ENCODE measurements around the gene DESI2.

The DESI2 gene

GRCh38 chr1:244652623-244653438 is at the start of gene DESI2:
Gene DESI2 (plus strand): TSS chr1:244653126. CDS start chr1:244653314, 188 bp downstream.
- no peaks in the 10 kb centered on the region for H3K9me3 ChIP-seq (ENCODE audit: control insufficient read depth, insufficient read depth, low read length)
- no peaks in the 10 kb centered on the region for H3K27me3 ChIP-seq (ENCODE audit: control insufficient read depth, insufficient read depth, low read length)
- H3K4me1 ChIP-seq (ENCODE audit: control insufficient read depth, insufficient read depth, low read length), result peaks cover 38% of the 10 kb centered on the region
- peak within 1 kb of the TSS; percentile 88 for H3K4me3 ChIP-seq (ENCODE audit: low read depth, low read length)
- peaks cover 15% of the 10 kb centered on the region for H3K36me3 ChIP-seq (ENCODE audit: control insufficient read depth, insufficient read depth, low read length)
- H3K9ac ChIP-seq (ENCODE audit: low read depth, low read length), result peak within 1 kb of the TSS; percentile 82
- H3K27ac ChIP-seq (ENCODE audit: low read depth, low read length), result peak within 1 kb of the TSS; percentile 90

- no peaks in the 10 kb centered on the region for H3K36me3 ChIP-seq (ENCODE audit: control insufficient read depth, insufficient read depth, low read length)
- no peak overlapping the region for H3K9ac ChIP-seq (ENCODE audit: low read depth, low read length)
- H3K27ac ChIP-seq (ENCODE audit: low read depth, low read length), result no peak overlapping the region
- H3K9me3 ChIP-seq (ENCODE audit: control insufficient read depth, insufficient read depth, low read length), result no peaks in the 10 kb centered on the region
- no peaks in the 10 kb centered on the region; the same call in 1 of the 2 replicates for H3K4me1 ChIP-seq (ENCODE audit: control insufficient read depth, insufficient read depth, low read length)
- no peaks in the 10 kb centered on the region for H3K27me3 ChIP-seq (ENCODE audit: control insufficient read depth, insufficient read depth, low read length)
- H3K4me3 ChIP-seq (ENCODE audit: low read depth, low read length), result no peak overlapping the region
These were observed 49.4 kb upstream of the DESI2 start for GRCh38 chr1:244603498-244603897.

- Histone ChIP-seq H3K27me3 (ENCODE audit: control insufficient read depth, insufficient read depth, low read length) (no peaks in the 10 kb centered on the region), H3K27ac (ENCODE audit: low read depth, low read length) (no peak overlapping the region), H3K4me3 (ENCODE audit: low read depth, low read length) (no peak overlapping the region), H3K4me1 (ENCODE audit: control insufficient read depth, insufficient read depth, low read length) (no peaks in the 10 kb centered on the region; the same call in 1 of the 2 replicates), H3K9me3 (ENCODE audit: control insufficient read depth, insufficient read depth, low read length) (no peaks in the 10 kb centered on the region), H3K36me3 (ENCODE audit: control insufficient read depth, insufficient read depth, low read length) (no peaks in the 10 kb centered on the region), H3K9ac (ENCODE audit: low read depth, low read length) (no peak overlapping the region)
These were observed 47.0 kb upstream of the DESI2 start for GRCh38 chr1:244605835-244606370.

DNA sequence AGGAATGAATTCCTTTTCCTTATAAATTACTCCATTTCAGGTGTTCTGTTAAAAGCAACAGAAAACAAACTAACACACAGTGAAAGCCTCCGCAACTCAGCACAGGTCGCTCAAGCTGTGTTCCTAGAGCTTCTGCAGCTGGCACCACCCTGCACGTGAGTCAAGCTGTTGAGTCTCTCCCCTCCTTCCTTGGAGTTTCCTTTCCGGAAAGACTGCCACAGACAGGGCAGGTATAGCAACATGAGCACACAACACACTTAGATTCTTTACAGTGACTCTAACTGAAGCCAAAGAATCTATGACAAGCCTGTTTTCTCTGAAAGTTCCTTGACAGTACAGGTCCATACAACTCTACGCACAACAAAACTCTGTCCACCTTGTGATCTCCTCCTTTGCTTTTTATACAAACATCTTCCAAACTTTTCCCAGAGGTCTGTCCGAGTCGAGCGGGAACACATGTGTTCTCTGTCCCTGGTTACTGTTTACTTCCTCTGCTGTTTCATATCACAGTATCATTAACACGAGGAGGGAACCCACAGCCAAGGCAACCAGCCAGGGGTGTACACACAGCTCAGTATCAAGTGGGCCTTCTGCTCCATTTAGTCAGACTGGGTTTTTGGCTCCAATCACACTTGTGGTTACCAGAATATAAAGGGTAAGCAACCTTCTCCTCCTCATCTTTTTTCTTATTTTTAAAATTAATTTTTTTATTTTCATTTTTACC is 38.7 kb upstream of the DESI2 start:
- H3K27me3 ChIP-seq (ENCODE audit: control insufficient read depth, insufficient read depth, low read length), result no peaks in the 10 kb centered on the region
- H3K27ac ChIP-seq (ENCODE audit: low read depth, low read length), result no peak overlapping the region
- no peaks in the 10 kb centered on the region for H3K9me3 ChIP-seq (ENCODE audit: control insufficient read depth, insufficient read depth, low read length)
- no peaks in the 10 kb centered on the region for H3K36me3 ChIP-seq (ENCODE audit: control insufficient read depth, insufficient read depth, low read length)
- H3K4me1 ChIP-seq (ENCODE audit: control insufficient read depth, insufficient read depth, low read length), result peaks cover 16% of the 10 kb centered on the region
- no peak overlapping the region for H3K9ac ChIP-seq (ENCODE audit: low read depth, low read length)
- no peak overlapping the region for H3K4me3 ChIP-seq (ENCODE audit: low read depth, low read length)

DNA sequence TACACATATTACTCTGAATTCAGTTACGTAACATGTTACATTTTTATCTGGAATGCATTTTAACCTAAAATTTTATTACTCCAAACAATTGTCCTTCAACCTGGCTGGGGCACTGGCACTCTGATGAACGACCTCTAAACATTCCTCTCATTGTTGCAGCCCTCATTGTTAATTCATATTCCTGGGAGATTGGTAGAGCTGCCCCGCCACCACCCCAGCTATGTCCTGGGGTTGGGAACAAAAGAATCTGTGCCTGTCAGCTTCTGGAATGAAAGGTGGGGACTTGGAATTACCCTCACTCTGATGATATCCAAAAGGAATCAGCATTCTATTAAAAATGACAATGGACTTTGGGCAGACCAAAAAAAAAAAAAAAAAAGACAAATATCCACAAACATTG is 38.0 kb upstream of the DESI2 start:
- Histone ChIP-seq H3K27ac (ENCODE audit: low read depth, low read length) (no peak overlapping the region), H3K4me3 (ENCODE audit: low read depth, low read length) (no peak overlapping the region), H3K27me3 (ENCODE audit: control insufficient read depth, insufficient read depth, low read length) (no peaks in the 10 kb centered on the region), H3K9me3 (ENCODE audit: control insufficient read depth, insufficient read depth, low read length) (no peaks in the 10 kb centered on the region), H3K36me3 (ENCODE audit: control insufficient read depth, insufficient read depth, low read length) (no peaks in the 10 kb centered on the region), H3K4me1 (ENCODE audit: control insufficient read depth, insufficient read depth, low read length) (peaks cover 16% of the 10 kb centered on the region), H3K9ac (ENCODE audit: low read depth, low read length) (no peak overlapping the region)

DNA sequence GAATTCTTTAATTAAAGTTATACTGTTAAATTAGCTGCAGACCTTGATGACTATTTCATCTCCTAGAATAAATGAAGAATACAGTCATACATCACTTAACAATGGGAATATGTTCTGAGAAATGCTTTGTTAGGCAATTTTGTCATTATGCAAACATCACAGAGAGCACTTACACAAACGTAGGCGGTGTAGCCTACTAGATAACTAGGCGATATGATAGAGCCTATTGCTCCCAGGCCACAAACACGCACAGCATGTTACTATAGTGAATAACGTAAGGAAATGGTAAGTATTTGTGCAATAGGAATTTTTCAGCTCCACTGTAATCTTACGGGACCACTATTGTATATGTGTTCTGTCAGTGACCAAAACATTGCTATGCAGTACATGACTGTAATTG is 37.6 kb upstream of the DESI2 start:
- H3K36me3 ChIP-seq (ENCODE audit: control insufficient read depth, insufficient read depth, low read length), result no peaks in the 10 kb centered on the region

DNA sequence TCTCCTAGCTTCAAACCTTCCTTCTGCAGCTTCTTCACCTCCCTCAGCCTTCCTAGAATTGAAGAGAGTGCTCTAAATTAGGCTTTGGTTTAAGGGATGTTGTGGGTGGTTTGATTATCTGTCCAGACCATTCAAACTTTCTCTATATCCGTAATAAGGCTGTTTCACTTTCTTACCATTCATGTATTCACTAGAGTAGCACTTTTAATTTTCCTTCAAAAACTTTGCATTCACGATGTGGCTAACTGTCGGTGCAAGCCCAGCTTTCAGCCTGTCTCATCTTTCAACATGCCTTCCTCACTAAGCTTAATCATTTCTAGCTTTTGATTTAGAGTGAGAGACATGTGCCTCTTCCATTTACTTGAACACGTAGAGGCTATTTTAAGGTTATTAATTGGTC is 26.2 kb upstream of the DESI2 start:
- no peaks in the 10 kb centered on the region for H3K27me3 ChIP-seq (ENCODE audit: control insufficient read depth, insufficient read depth, low read length)
- H3K4me3 ChIP-seq (ENCODE audit: low read depth, low read length), result no peak overlapping the region
- no peak overlapping the region for H3K27ac ChIP-seq (ENCODE audit: low read depth, low read length)
- H3K4me1 ChIP-seq (ENCODE audit: control insufficient read depth, insufficient read depth, low read length), result no peaks in the 10 kb centered on the region
- H3K9ac ChIP-seq (ENCODE audit: low read depth, low read length), result no peak overlapping the region
- H3K9me3 ChIP-seq (ENCODE audit: control insufficient read depth, insufficient read depth, low read length), result no peaks in the 10 kb centered on the region
- no peaks in the 10 kb centered on the region for H3K36me3 ChIP-seq (ENCODE audit: control insufficient read depth, insufficient read depth, low read length)

More for the DNA sequence above, 37.6 kb upstream of the DESI2 start:
- H3K27me3 ChIP-seq (ENCODE audit: control insufficient read depth, insufficient read depth, low read length), result no peaks in the 10 kb centered on the region
- H3K27ac ChIP-seq (ENCODE audit: low read depth, low read length), result no peak overlapping the region
- no peak overlapping the region for H3K4me3 ChIP-seq (ENCODE audit: low read depth, low read length)
- H3K4me1 ChIP-seq (ENCODE audit: control insufficient read depth, insufficient read depth, low read length), result peaks cover 16% of the 10 kb centered on the region
- no peaks in the 10 kb centered on the region for H3K9me3 ChIP-seq (ENCODE audit: control insufficient read depth, insufficient read depth, low read length)
- no peak overlapping the region for H3K9ac ChIP-seq (ENCODE audit: low read depth, low read length)

DNA sequence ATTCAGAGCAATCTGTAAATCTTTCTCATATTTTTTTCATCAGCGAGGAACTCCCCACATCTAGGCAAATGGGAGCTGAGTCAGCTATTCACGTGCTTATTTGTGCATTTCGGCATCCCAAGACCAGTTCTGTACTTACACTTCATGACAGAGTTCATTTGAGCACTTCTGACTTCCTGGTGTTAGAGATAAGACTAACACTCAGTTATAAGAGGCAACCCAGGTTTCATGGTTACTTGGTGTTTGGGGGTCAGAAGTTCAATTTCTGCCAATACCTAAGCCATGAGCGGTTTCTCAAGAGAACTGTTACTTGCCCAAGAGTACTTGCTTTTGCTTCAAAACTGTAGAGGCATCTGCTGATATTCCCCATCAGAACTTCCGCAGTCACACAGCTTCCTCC is 24.1 kb upstream of the DESI2 start:
- H3K36me3 ChIP-seq (ENCODE audit: control insufficient read depth, insufficient read depth, low read length), result no peaks in the 10 kb centered on the region
- no peaks in the 10 kb centered on the region for H3K27me3 ChIP-seq (ENCODE audit: control insufficient read depth, insufficient read depth, low read length)
- no peak overlapping the region for H3K4me3 ChIP-seq (ENCODE audit: low read depth, low read length)
- H3K9me3 ChIP-seq (ENCODE audit: control insufficient read depth, insufficient read depth, low read length), result no peaks in the 10 kb centered on the region
- no peak overlapping the region for H3K9ac ChIP-seq (ENCODE audit: low read depth, low read length)
- H3K4me1 ChIP-seq (ENCODE audit: control insufficient read depth, insufficient read depth, low read length), result no peaks in the 10 kb centered on the region
- H3K27ac ChIP-seq (ENCODE audit: low read depth, low read length), result no peak overlapping the region

DNA sequence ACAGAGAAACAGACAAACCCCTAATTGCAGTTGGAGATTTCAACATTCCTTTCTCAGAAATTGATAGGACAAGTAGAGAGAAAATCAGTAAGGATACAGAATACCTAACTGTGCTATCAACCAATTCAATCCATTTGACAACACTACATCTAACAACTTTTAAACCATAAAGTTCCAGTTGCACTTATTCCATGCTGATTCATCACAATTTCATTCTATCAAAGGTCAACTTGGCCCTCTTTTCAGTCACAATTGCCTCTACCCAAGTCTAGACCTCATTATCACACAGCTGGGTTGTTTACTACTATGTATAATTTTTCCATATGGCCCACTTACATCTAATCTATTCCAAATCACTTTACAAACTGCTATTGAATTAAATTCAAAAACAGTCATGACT is 19.8 kb upstream of the DESI2 start:
- Histone ChIP-seq H3K27ac (ENCODE audit: low read depth, low read length) (no peak overlapping the region), H3K27me3 (ENCODE audit: control insufficient read depth, insufficient read depth, low read length) (no peaks in the 10 kb centered on the region)

DNA sequence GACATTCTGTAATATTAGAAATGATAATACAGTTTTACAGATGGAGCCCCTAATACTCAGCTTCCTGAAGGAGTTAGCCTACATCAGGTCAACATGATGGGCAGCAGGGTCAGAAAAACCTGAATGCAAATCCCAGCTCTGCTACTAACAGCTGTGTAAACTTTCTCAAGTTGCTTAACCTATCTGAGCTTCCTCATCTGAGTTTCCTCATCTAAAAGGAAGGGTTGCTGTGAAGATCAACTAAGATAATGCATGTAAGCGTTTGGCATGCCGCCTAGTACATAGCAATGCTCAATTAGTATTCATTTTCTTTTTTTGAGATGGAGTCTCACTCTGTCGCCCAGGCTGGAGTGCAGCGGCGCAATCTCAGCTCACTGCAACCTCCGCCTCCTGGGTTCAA is 18.4 kb upstream of the DESI2 start:
- no peaks in the 10 kb centered on the region for H3K36me3 ChIP-seq (ENCODE audit: control insufficient read depth, insufficient read depth, low read length)
- no peak overlapping the region for H3K9ac ChIP-seq (ENCODE audit: low read depth, low read length)
- no peaks in the 10 kb centered on the region for H3K27me3 ChIP-seq (ENCODE audit: control insufficient read depth, insufficient read depth, low read length)
- no peak overlapping the region for H3K4me3 ChIP-seq (ENCODE audit: low read depth, low read length)
- peaks cover 5% of the 10 kb centered on the region; the same call in 1 of the 2 replicates for H3K4me1 ChIP-seq (ENCODE audit: control insufficient read depth, insufficient read depth, low read length)
- no peak overlapping the region for H3K27ac ChIP-seq (ENCODE audit: low read depth, low read length)
- no peaks in the 10 kb centered on the region for H3K9me3 ChIP-seq (ENCODE audit: control insufficient read depth, insufficient read depth, low read length)

More for the DNA sequence above, 19.8 kb upstream of the DESI2 start:
- Histone ChIP-seq H3K9me3 (ENCODE audit: control insufficient read depth, insufficient read depth, low read length) (no peaks in the 10 kb centered on the region), H3K4me1 (ENCODE audit: control insufficient read depth, insufficient read depth, low read length) (peaks cover 5% of the 10 kb centered on the region; the same call in 1 of the 2 replicates), H3K36me3 (ENCODE audit: control insufficient read depth, insufficient read depth, low read length) (no peaks in the 10 kb centered on the region), H3K9ac (ENCODE audit: low read depth, low read length) (no peak overlapping the region), H3K4me3 (ENCODE audit: low read depth, low read length) (no peak overlapping the region)
